ENCODE measurements around the gene OSTM1. TPM values are rescaled to one million over a fixed set of nuclear protein-coding genes. Genes with fewer than 3 reads are reported as not detected.

Gene OSTM1
- total and polyA plus RNA-seq, 2 of the 13 experiments (the other 11 are each of a cell fraction or from before 2014, with no cell fraction given) = 8.7 to 20.5 TPM

- TF ChIP-seq ZNF280D (CRISPR knock-in tag; IDR thresholded peaks at IDR 0.05) = 0 out of 2 replicates have a peak, but pooled peaks have one; percentile 22
- peak; percentile 42; the same call in 1 of the 2 replicates for TF ChIP-seq IRF2 (CRISPR knock-in tag; IDR thresholded peaks at IDR 0.05)
- TF ChIP-seq THAP11 (CRISPR knock-in tag; IDR thresholded peaks at IDR 0.05) = peak; percentile 55
- TF ChIP-seq HMGXB4 (CRISPR knock-in tag; IDR thresholded peaks at IDR 0.05; ENCODE audit: borderline replicate concordance in 1 of 2, low read depth in 1 of 2) = 0 out of 4 replicates have a peak, but pooled peaks of 1 of the 2 experiments have one; percentile 70
- 0 out of 2 replicates have a peak, but pooled peaks have one; percentile 8 for TF ChIP-seq NR2C2 (CRISPR knock-in tag; IDR thresholded peaks at IDR 0.05; ENCODE audit: borderline replicate concordance)
- TF ChIP-seq KDM6A (CRISPR knock-in tag; IDR thresholded peaks at IDR 0.05; ENCODE audit: low read depth) = peak; percentile 45; the same call in 1 of the 2 replicates
- 0 out of 2 replicates have a peak, but pooled peaks have one; percentile 30 for TF ChIP-seq ZNF761 (CRISPR knock-in tag; conservative IDR thresholded peaks at IDR 0.05)
- TF ChIP-seq EP300 (IDR thresholded peaks at IDR 0.05; ENCODE audit: low read depth in 2 of 2, low read length in 2 of 2) = peak in 1 of 2 experiments; percentile 83; a peak in 2 of 4 replicates
- TF ChIP-seq EP300 (CRISPR knock-in tag; IDR thresholded peaks at IDR 0.05; ENCODE audit: borderline replicate concordance) = peak; percentile 79; the same call in 1 of the 2 replicates
- TF ChIP-seq BCL3 (CRISPR knock-in tag; IDR thresholded peaks at IDR 0.05) = 0 out of 2 replicates have a peak, but pooled peaks have one; percentile 26
- peak; percentile 45; the same call in 1 of the 2 replicates for TF ChIP-seq SIX4 (CRISPR knock-in tag; IDR thresholded peaks at IDR 0.05)
- TF ChIP-seq BCL6 (CRISPR knock-in tag; IDR thresholded peaks at IDR 0.05) = peak; percentile 66
- no peak for TF ChIP-seq ELF4 (CRISPR knock-in tag; IDR thresholded peaks at IDR 0.05; ENCODE audit: borderline replicate concordance)
- TF ChIP-seq FOXK2 (IDR thresholded peaks at IDR 0.05) = peak; percentile 18; the same call in 1 of the 2 replicates
- TF ChIP-seq FOSL1 (CRISPR knock-in tag; IDR thresholded peaks at IDR 0.05; ENCODE audit: borderline replicate concordance) = no peak
- peak; percentile 76; the same call in 1 of the 2 replicates for TF ChIP-seq TBX3 (IDR thresholded peaks at IDR 0.05; ENCODE audit: borderline replicate concordance)
- TF ChIP-seq RARA (CRISPR knock-in tag; IDR thresholded peaks at IDR 0.05) = peak; percentile 77
- TF ChIP-seq HOXA5 (CRISPR knock-in tag; IDR thresholded peaks at IDR 0.05) = peak; percentile 1; the same call in 1 of the 2 replicates
- TF ChIP-seq ELF1 (CRISPR knock-in tag; IDR thresholded peaks at IDR 0.05) = no peak
- 0 out of 2 replicates have a peak, but pooled peaks have one; percentile 29 for TF ChIP-seq ZNF644 (CRISPR knock-in tag; IDR thresholded peaks at IDR 0.05; ENCODE audit: low read depth)
- no peak for TF ChIP-seq MAZ (IDR thresholded peaks at IDR 0.05; ENCODE audit: borderline replicate concordance, low read depth, low read length)
- TF ChIP-seq MAZ (CRISPR knock-in tag; IDR thresholded peaks at IDR 0.05; ENCODE audit: low read depth) = peak; percentile 35; the same call in 1 of the 2 replicates
- peak; percentile 64 for TF ChIP-seq DPF2 (CRISPR knock-in tag; IDR thresholded peaks at IDR 0.05; ENCODE audit: borderline replicate concordance, low read depth)
Observed at GRCh38 chr6:108001696-108002231, 72.8 kb downstream of the OSTM1 start (continued).
